NCI-H1417 treated with DMSO at 0.1 percent for 48 hours (cell line): ENCODE measurements around the gene KRTAP10-8.
"Not testable (repeated sequence)": the region's sequence is repeated elsewhere in the genome, so short reads cannot be mapped to it uniquely, and the experiment has no call there.

Experiments used
- DNase-seq: peaks from one replicate; lab custom pipeline; 2025; lab: John Stamatoyannopoulos, UW

Gene KRTAP10-8

GRCh38 chr21:44618504-44618903 is 6.6 kb downstream of the KRTAP10-8 start:
- DNase-seq: no peak

GRCh38 chr21:44618909-44619308 is 7.0 kb downstream of the KRTAP10-8 start:
- no peak for DNase-seq

DNA sequence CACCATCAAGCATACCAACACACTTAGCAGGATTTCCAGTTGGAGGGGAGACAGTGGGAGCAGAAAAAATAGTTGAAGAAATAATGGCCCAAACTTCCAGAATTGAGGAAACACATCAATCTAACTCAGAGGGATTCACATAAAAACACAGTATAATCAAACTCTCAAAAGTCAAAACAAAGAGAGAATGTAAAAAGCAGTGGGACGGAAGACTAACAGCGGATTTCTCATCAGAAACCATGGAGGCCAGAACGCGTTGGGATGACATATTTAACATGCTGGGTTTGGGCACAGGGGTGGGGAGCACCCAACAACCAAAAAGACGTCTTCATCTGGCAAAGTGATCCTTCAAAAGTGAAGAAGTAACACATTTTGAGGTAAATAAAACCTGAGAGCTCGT is 8.0 kb downstream of the KRTAP10-8 start:
- DNase-seq: no peak

- no peak for DNase-seq
Observed at GRCh38 chr21:44623575-44623974, 11.7 kb downstream of the KRTAP10-8 start.

DNA sequence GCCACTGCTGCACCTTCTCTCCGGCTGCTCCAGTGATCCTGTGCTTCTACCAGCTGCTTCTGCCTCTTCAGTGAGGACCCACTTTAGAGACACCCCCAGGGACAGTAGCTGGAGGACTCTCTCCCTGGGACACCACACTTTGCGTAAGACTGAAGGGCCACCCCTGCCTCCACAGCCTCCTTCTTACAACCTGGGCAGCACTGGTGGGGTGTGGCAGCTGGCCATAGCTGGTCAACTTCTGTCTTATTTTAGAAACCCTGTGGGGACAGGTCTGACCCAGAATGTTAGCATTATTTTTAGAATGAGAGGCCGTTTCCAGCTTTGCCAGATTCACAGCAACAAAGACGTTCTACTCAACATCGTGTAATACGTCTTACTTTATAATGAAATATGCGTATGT is 13.9 kb downstream of the KRTAP10-8 start:
- no peak for DNase-seq

DNA sequence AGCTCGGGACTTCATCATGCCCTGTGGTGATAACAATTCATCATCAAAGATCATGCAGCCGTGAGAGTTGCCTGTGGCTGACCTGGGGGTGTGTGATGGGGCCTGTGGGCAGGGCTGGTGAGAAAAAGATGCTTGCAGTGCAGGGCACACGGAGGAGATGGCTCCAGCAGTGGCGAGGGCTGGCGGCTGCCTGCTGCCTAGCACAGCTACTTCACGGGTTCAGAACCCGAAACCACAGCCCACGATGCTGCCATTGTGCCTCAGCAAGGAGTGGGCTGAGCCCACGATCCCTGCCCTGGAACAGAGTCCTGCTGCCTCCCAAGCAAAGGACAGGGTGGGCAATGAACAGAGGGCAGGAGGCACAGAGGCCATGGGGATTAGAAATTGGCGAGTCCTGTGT is 14.4 kb downstream of the KRTAP10-8 start:
- no peak for DNase-seq

GRCh38 chr21:44626673-44627143 is 14.8 kb downstream of the KRTAP10-8 start, which contains the start of gene KRTAP10-9:
Gene KRTAP10-9, plus strand, starts transcription at chr21:44627093. Its CDS starts 79 bp downstream, at chr21:44627172.
- DNase-seq: no peak

- not testable (repeated sequence) for DNase-seq
Observed at GRCh38 chr21:44627181-44627822, 15.4 kb downstream of the KRTAP10-8 start.

DNA sequence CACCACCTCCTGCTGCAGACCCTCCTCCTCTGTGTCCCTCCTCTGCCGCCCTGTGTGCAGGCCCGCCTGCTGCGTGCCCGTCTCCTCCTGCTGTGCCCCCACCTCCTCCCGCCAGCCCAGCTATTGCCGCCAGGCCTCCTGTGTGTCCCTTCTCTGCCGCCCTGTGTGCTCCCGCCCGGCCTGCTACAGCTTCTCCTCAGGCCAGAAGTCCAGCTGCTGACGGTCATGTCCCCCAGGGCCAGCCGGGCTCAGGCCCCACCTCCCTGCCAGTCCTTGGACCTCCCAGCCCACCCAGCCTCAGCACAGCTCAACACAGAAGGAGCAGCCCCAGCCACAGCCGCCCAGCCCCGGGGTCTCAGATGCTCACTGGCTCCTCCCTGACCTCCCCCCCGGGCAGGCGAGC is 16.0 kb downstream of the KRTAP10-8 start:
- not testable (repeated sequence) for DNase-seq

DNA sequence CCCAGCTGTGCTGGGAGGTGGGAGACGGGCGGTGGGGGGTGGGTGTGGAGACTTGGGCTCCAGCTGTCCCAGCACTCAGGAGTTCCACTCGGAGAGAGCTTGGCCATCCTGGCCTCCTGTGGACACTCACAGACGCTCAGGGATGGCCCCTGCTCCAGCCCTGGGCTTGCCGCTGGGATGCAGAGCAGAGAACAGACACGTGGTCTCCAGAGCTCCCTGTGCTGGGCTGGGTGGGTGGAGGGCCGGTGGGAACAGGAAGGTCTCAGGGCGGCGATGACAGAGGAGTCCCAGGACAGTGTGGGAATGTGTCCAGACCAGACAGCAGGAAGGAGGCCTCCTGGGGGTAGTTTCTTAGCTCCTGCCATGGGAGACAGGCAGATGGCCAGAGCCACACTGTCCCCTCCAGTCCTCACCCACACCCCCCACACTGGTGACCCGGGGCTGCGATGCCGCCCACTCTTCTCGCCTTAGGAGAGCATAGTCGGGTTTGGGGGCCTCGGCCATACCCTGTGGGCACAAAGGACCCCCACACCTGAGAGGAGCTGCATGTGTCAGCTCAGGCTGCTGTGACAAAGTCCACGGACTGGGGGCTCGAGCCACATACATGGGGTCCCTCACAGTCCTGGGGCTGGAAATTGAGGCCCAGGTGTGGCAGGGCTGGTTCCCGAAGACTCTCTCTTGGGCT is 17.0 kb downstream of the KRTAP10-8 start:
- DNase-seq: no peak

DNA sequence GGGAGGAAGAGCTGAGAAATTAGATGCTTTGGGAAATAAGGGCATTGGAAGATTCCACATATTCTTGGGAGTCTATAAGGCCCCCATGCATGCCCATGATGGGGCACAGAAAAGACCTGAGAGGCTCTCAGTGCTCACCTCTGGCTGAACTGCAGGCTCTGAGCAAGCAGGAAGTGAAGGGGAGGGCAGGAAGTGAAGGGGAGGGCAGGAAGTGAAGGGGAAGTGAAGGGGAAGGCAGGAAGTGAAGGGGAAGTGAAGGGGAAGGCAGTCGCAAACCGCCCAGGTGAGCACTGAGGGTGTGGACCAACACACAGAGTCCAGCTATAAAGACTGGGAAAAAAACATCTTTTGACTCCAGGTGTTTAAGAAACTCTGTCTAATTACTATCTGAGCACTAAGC is 18.6 kb downstream of the KRTAP10-8 start:
- DNase-seq: no peak

DNA sequence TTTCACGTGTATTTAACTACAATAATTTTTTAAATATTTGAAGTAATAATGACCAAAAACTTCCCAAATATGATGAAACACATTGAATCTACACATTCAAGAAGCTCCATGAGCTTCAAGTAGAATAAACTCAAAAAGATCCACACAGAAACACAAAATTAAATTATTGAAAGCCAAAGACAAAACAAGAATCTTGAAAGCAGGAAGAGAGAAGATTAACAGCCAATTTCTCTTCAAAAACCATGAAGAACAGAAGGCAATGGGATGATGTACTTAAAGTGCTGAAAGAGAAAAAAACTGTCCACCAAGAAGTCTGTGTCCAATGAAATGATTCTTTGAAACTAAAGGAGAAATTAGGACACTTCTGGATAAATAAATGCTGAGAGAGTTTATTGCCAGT is 20.2 kb downstream of the KRTAP10-8 start:
- DNase-seq: no peak

- no peak for DNase-seq
Observed at GRCh38 chr21:44636209-44637017, 24.5 kb downstream of the KRTAP10-8 start.

GRCh38 chr21:44637018-44637850 is 25.4 kb downstream of the KRTAP10-8 start, which contains the start of gene KRTAP10-10:
Gene KRTAP10-10, plus strand, starts transcription at chr21:44637356. Its CDS starts 62 bp downstream, at chr21:44637418.
- DNase-seq: peak; percentile 29

DNA sequence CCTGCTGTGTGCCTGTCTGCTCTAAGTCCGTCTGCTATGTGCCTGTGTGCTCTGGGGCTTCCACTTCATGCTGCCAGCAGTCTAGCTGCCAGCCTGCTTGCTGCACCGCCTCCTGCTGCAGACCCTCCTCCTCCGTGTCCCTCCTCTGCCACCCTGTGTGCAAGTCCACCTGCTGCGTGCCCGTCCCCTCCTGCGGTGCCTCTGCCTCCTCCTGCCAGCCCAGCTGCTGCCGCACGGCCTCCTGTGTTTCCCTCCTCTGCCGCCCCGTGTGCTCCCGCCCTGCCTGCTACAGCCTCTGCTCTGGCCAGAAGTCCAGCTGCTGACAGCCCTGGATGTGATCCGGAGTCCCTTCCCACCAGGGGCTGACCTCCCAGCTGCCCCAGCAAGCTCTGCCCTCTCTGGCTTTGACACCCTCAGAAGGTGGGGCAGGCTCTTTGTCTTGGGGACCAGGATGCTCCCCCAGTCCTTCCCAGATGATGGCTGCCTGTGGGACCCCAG is 26.0 kb downstream of the KRTAP10-8 start:
- not testable (repeated sequence) for DNase-seq

- not testable (repeated sequence) for DNase-seq
Observed at GRCh38 chr21:44638506-44639330, 26.8 kb downstream of the KRTAP10-8 start.

DNA sequence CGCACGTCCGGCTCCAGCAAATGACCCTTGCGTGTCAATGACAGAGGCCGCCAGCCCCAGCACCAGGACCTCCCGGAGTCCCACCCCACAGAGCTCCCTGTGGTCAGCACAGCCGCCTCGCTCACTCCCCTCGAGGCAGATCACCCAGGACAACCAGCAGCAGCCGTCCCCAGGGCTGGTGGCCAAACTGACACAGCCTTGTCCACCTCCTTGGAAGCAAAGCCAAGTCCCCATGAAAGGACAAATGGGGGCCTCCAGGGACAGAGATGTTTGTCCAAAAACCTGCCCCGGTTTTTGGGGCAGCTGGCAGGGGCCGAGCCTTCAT is 27.4 kb downstream of the KRTAP10-8 start:
- no peak for DNase-seq

DNA sequence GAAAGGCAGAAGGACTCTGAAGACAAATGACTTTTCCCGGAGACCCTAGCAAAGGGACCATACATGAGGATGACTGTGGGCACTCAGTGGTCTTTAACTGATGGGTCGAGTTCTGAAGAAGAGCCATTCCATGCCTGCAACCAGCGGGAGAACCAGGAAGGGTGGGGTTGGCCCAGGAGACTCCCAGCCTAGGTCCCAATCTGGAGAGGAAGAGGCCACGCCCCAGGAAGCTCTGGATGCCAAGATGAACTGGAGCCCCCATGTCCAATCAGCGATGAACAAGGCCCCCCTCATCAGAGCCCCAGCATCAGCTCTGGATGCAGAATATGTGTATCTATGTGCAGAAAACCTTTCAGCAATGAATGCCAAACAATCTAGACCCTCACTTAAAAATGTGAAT is 28.9 kb downstream of the KRTAP10-8 start:
- DNase-seq: no peak

DNA sequence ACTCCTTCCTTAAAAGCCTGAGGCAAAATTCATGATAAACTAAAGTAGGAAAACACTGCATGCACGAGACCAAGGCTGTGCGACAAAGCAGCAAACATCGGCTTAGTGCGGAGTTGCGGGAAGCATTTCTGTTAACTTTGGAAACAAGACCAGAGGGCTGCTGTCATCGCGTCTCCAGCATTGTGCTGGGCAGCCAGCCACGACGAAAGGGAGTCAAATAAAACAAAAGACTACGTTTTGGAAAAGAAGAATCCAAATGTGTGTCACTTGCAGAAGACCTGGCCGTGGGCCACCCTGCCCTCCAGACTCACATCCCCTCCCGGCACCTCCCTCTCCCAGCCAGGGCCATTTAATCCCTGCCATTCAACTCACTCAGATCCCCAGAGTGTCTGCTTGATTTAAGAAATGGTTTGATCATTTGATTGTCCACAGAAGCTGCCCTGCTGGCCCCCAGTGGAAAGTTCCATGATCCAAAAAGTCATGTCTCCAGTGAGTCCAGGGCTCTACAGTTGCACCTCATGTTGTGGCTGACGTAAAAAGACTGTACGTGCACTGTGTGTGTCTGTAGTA is 31.9 kb downstream of the KRTAP10-8 start:
- DNase-seq: no peak

- no peak for DNase-seq
Observed at GRCh38 chr21:44644878-44645277, 33.0 kb downstream of the KRTAP10-8 start.
